IPS DF 4.7 (cell line): ENCODE results near the gene ARL5B.

Experiments used
- DNase-seq: peaks from one replicate; pipeline ENCODE4 v3.0.0-alpha.2; 2013; ENCODE audit warnings: low spot score; ENCODE audit errors: extremely low read depth

The ARL5B gene

GRCh38 chr10:18658271-18659124 lies 733 bp upstream of the ARL5B start:
- DNase-seq: no peak

- no peak for DNase-seq
Observed at GRCh38 chr10:18659819-18660535, 746 bp downstream of the ARL5B start.

GRCh38 chr10:18660816-18661431 lies 1.7 kb downstream of the ARL5B start:
- DNase-seq: no peak

GRCh38 chr10:18664841-18665478 lies 5.7 kb downstream of the ARL5B start:
- DNase-seq: no peak

GRCh38 chr10:18665815-18666558 lies 6.8 kb downstream of the ARL5B start:
- DNase-seq: no peak

GRCh38 chr10:18666810-18667209 lies 7.6 kb downstream of the ARL5B start:
- DNase-seq: no peak

GRCh38 chr10:18668026-18668425 lies 8.8 kb downstream of the ARL5B start:
- DNase-seq: no peak

GRCh38 chr10:18675086-18675801 lies 16.0 kb downstream of the ARL5B start:
- no peak for DNase-seq

- no peak for DNase-seq
Observed at GRCh38 chr10:18680754-18681153, 21.5 kb downstream of the ARL5B start.

GRCh38 chr10:18681366-18681765 lies 22.1 kb downstream of the ARL5B start:
- DNase-seq: no peak

GRCh38 chr10:18681971-18682411 lies 22.8 kb downstream of the ARL5B start:
- no peak for DNase-seq

- DNase-seq: no peak
Observed at GRCh38 chr10:18683427-18683826, 24.2 kb downstream of the ARL5B start.

GRCh38 chr10:18684416-18684815 lies 25.2 kb downstream of the ARL5B start:
- no peak for DNase-seq

- DNase-seq: no peak
Observed at GRCh38 chr10:18684953-18685352, 25.7 kb downstream of the ARL5B start.

GRCh38 chr10:18685555-18685954 lies 26.3 kb downstream of the ARL5B start:
- no peak for DNase-seq

- no peak for DNase-seq
Observed at GRCh38 chr10:18687195-18687594, 28.0 kb downstream of the ARL5B start.

- no peak for DNase-seq
Observed at GRCh38 chr10:18687706-18688105, 28.5 kb downstream of the ARL5B start.

GRCh38 chr10:18689498-18689897 lies 30.3 kb downstream of the ARL5B start:
- DNase-seq: no peak

GRCh38 chr10:18690541-18690940 lies 31.3 kb downstream of the ARL5B start:
- DNase-seq: no peak
